Activated gamma-delta T cell treated with anti-CD3 and anti-CD28 coated beads, Interleukin-2, amount 50 U/mL, for 16 hours (primary cell): ENCODE data around the gene FIP1L1.
"Not testable (repeated sequence)": the region's sequence is repeated elsewhere in the genome, so short reads cannot be mapped to it uniquely, and the experiment has no call there.

Source experiments
- DNase-seq: peaks from one replicate; pipeline ENCODE4 v3.0.0-alpha.2; 2020; ENCODE audit warnings: low read depth

Gene FIP1L1

DNA sequence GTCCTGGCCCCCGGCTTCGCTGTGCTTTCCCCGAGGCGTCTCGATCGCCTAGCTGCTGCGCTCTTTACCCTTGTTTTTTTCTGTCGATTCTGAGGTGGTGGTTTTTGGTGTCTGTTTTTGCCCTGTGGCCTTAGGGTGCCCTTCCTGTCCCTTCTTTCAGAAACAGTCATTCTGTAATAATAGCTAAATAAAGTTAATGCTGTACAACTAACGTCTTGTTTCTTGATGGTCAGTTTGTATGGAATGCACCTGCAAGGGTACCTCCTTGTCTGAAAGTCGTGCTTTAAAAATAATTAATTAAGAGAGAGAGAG lies 686 bp downstream of the FIP1L1 start:
- DNase-seq = no peak

DNA sequence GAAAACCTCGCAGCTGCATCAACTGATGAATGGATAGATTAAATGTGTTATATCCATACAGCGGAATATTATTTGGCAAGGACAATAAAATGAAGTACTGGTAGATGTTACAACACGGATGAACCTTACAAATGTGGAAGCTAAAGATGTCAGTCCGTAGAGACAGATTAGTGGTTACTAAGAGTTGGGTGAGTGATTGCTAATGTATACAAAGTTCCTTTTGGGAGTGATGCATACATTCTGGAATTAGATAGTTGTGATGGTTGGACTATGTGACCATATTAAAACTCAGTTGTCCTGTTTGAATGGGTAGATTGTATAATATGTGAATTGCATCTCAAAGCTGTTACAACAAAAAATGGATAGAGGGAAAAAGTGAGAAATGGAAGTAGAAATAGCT lies 2.8 kb downstream of the FIP1L1 start:
- no peak for DNase-seq

DNA sequence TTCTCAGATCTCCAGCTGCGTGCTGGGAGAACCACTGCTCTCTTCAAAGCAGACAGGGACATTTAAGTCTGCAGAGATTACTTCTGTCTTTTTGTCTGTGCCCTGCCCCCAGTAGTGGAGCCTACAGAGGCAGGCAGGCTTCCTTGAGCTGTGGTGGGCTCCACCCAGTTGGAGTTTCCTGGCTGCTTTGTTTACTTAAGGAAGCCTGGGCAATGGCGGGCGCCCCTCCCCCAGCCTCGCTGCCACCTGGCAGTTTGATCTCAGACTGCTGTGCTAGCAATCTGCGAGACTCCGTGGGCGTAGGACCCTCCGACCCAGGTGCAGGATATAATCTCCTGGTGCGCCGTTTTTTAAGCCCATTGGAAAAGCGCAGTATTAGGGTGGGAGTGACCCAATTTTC lies 32.0 kb downstream of the FIP1L1 start:
- not testable (repeated sequence) for DNase-seq

DNA sequence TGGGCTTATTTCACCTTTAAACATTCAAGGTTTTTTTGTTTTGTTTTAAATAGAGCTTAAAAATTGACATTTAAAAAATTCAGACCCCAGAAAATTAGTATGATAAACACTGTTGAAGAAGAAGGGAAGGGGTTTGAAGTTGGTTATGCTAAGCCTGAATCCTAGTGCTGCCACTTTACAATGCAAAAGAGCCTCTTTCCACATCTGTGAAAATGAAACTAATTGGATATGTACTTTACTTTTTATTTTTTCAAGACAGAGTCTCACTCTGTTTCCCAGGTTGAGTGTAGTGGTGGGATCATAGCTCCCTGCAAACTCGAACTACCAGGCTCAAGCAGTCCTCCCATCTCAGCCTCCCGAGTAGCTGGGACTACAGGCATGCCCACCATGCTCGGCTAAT lies 41.8 kb downstream of the FIP1L1 start:
- no peak for DNase-seq

DNA sequence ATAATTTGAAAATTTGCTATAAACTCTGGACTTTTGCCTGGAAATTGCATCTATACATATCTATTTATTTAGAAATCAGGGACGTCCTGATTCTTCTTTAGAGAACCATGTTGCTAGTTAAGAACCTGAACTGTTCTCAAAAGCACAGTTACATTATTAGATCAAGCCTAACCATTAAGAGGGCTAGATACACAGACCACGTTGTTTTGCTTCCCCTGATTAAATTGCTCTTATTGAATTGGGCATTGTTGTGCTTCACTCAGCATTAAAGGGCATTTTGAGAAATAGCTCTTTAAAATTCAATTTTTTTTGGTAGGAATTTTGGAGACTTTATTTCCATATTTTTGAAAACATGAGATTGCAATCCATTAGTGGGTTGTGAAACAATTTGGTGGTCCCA lies 44.4 kb downstream of the FIP1L1 start:
- no peak for DNase-seq

DNA sequence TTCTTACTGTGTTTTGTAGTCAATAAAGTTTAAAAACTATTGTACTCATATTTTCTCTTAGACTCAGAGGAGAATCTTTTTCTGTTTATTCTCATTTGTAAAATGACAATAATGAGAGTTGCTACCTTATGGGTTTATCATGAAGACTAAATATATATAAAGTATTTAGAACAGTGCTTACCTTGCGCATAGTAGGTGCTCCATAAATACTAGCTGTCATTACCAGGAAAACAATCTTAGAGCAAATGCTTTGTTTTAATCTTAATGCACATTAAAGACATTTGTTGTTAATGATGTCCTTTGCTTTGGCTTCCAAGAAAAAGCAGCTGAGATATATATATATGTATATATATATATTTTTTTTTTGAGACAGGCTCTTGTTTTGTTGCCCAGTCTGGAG lies 44.9 kb downstream of the FIP1L1 start:
- no peak for DNase-seq

DNA sequence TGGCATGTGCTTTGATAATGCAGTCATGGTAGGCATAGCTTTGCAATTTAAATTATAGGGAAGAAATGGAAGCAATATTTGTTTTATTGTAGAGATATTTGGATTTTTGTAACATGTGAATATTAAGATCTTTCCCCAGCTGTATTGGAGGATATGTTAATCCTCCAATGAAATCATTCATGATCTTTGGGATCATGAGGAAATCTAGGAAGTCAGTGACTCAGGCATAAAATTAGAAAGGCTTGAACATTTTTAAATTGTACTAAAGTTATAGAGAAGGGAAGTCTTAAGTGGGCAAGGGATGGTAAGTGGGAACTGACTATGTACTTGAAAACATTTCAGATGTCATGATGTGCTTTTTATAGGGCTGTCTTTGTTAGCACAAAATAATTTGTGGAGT lies 46.8 kb downstream of the FIP1L1 start:
- DNase-seq = no peak

DNA sequence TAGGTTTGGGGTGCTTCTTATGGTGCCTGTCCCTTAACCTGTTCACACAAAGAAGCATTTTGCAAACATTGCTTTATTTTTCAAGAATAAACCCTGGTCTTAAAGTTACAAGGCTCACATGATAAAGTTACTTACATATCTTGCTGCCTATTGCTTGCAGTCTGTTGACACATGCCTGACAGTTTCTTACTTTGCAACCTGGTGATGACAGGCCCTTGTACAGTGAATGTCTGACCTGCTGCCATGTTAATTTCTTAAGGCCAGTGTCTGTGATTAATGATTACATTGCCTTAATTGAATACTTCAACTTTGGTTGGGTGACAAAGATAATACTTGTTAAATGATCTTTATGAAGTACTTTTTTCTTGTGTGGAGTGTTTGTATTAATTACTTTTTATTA lies 49.9 kb downstream of the FIP1L1 start:
- no peak for DNase-seq

DNA sequence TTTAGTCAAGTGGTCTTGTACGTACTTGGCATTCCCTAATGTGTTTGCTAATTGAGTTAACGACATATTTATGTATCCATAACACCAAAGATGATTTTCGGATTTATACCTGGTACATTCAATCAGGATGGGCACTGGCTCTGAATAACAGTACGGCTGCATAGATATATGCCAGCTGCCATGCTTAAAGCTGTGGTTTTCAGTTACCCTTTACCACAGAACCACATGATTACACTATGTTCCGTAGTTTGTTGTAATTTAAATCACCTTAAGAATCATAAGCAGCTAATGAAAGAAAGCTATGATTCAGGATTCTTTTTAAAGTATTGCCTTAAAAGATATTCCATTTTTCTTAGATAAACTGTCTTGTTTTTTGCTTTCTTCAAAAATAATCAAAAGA lies 53.6 kb downstream of the FIP1L1 start:
- DNase-seq = no peak

DNA sequence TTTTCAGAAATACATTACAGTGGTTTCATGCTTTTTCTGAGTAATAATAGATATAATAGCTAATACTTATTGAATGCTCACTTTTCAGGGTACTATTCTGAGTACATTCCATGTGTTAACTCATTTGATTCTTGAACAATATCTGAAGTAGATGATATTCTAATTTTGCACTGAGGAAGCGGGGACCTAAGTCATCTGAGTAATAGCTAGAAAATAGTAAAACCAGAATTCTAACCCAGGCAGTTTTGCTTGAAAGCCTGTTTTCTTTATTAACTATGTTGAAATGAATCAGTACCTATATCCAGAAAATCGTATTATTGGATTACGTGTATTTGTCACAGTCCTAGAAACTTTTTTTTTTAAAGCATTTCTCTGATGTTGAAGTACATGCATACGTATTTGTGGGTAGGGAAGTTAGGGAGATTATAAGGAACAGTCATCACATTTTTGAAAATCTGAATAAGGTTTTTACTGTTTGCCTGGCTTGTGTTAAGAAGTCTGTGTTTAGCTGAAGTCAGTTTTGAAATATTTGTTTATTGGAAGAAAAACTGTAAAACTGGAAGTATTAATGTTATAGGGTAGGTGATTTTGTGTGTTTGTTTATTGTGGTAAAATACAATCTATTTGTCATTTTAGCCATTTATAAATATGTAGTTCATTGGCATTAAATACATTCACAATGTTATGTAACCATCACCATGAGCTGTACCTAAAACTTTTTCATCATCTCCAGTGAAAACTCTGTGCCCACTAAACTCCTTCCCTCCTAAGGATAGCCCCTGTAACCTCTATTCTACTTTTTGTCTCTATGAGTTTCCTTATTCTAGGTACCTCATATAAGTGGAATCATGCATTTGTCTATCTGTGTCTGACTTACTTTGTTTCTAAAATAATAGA lies 55.3 kb downstream of the FIP1L1 start:
- no peak for DNase-seq

DNA sequence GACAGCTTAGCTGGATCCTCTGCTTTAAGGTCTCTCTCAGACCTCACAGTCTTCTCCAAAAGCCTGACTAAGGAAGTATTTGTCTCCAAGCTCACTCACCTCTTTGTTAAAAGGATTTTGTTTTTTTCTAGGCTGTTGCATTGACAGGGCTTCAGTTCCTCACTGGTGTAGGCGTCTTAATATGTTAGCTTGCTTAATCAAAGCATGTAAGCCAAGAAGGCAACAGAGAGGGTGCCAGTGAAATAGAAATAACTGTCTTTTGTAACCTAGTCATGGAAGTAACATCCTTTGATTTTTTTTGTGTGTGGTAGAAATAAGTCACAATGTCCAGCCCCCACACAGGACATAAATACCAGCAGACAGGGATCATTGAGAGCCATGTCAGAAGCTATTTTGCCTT lies 58.8 kb downstream of the FIP1L1 start:
- no peak for DNase-seq

DNA sequence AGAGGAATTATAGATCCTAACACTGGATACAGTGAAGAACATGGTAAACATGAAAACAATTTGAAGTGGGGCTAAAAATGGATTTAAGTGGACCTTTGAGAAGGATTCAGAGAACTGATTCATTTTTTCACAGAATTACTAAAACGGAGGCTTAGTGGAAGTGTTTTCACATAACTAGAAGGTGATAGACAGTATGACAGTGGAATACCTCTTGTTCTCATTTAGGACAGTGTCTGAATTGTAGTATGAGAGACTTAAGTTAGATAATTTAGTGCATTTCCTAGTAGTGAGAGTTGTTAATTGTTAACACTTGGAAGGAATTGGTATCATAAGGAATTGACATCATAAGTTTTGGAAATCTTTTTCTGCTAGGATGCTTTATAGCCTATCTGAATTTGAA lies 64.1 kb downstream of the FIP1L1 start:
- DNase-seq = no peak

DNA sequence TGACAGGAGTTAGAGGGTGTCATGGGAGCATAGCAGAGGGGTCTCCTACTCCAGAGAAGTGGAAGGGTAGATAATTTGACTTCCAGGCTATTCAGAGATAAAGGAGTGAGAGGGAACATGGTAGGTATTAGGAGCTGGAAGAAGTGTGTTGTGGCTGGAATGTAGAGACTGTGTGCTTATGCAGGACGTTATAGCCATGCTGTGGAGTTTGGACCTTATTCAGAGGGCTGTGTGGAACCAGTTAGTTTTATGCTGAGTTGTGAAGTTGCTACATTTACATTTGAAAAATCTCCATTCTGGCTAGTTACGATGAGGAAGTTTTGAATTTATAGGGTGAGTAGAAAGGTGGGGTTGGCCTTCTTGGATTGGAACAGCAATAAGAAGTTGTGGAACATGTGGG lies 67.5 kb downstream of the FIP1L1 start:
- DNase-seq = no peak

DNA sequence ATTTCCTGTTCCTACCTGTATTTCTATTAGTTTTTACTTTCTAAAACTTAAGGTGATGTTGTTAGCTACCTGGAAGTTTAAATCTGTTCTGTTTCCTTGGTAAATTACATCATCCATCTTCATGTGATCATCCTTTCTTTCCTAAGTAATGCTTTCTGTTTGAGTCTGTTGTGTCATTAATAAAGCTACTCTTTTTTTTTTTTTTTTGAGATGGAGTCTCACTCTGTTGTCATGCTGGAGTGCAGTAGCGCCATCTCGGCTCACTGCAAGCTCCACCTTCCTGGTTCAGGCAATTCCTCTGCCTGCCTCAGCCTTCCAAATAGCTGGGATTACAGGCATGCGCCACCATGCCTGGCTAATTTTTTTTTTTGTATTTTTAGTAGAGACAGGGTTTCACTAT lies 73.3 kb downstream of the FIP1L1 start:
- DNase-seq = no peak

DNA sequence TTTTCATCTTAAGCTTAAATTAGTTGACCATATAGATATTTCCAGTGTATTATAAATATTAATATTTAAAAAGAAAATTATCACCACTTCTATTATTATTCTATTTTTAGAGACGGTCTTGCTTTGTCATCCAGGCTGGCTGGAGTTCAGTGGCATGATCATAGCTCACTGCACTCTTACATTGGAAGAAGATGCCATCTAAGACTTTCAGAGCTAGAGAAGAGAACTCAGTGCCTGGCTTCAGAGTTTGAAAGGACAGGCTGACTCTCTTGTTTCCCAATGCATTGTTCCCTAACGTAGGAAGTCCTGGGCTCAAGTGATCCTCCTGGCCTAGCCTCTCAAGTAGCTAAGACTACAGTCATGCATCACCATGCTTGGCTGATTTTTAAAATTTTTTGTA lies 75.9 kb downstream of the FIP1L1 start:
- DNase-seq = no peak

DNA sequence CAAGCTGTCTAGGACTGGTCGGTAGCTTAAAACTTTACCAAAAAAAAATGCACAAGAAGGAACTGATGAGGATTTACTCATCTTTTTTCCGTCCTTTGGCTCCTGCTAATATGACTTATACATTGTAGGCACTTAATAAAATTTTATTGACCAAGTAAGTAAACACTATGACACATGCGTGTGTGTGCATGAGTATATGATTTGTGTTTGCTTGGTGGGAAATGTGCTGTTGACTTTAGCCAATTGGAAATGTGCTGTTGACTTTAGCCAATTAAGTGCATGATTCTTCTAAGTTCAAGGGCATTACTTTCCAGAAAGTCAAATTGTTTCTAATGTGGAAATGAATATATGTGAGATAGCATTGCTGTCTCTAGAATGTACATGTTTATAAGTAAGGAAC lies 78.3 kb downstream of the FIP1L1 start:
- no peak for DNase-seq

DNA sequence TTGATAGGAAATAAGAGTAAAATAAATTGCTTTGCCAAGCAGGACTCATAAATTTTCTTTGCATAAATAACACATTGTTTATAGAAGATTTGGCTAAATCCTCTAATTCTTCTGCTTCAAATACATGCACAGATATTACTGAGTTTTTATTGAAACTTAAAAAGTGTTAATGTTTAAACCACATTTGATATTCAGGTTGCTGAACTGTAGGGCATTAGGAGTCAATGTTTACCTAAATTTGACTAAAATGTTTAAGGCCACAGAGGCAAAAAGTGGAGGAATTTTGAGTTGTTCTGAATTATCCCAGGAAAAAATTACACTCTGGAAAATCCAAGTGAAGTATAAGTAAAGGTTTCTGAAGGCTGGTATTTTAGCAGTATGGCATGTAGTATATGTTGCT lies 78.7 kb downstream of the FIP1L1 start:
- no peak for DNase-seq

DNA sequence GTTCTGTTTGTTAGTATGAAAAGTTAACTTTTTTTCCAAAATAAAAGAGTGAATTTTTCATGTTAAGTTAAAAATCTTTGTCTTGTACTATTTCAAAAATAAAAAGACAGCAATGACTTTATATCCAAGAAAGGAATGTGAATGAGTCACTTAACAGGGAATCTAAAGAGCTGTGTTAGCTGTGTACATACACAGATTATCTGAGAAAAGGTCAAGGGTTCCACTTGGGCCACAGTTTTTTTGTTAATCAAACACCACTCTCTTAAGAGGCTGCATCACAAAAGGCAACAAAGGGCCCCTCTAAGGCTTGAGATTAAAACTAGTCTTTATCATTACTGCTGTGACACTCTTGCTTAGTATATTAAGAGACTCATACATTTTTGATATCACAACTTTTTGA lies 82.1 kb downstream of the FIP1L1 start:
- DNase-seq = no peak

DNA sequence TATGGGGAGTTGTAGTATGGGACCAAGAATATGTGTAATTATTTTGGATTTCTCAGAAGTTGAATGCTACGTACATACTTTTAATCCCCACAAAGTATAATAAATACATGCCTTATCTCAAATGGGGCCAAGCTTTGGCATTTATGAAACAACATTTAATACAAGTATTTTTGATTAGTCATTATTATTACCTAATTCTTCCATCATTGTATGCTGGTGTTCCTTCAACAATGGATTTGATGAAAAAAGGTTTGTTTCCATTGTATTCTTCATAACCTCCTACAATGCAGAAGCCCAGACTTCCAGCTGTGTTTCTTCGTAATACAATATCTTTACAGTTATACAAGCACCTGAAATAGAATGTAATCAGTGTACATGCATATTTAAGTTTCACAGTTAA lies 83.8 kb downstream of the FIP1L1 start:
- no peak for DNase-seq

DNA sequence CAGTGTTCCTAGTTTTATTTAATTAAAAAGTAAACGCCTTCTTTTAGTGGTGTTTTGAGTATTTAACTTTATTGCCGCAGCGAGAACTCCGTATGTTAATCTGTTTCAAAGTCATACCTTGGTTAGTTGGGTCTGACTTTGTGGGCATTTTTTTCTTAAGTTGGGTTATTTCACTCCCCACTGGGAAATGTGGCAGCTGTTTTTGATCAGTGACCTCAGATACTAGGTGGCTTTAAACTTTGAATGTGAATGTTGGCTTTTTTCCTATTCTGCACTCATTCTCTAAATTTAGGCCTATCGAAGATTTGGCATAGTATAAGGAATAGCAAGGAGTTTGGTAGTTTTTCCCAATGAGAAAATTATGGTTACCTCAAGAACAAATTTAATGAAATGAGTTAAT lies 85.9 kb downstream of the FIP1L1 start:
- no peak for DNase-seq

DNA sequence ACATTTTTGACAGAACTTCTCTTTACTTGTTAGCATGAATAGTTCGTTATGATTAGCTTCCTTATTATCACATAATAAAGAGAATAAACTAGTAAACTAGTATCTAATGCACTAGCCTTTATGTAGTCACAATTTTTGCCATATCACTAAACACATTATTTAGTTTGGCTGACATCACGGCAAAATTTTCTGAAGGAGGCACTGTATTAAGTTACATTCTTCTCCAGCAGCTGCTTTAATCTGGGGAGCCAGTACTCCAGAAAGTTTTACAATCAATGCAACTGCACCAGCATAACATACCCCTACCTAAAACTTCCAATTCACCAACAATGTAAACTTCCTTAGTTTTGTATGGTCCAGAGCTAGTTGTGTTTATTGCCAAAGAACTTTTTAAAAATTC lies 87.8 kb downstream of the FIP1L1 start:
- DNase-seq = no peak

DNA sequence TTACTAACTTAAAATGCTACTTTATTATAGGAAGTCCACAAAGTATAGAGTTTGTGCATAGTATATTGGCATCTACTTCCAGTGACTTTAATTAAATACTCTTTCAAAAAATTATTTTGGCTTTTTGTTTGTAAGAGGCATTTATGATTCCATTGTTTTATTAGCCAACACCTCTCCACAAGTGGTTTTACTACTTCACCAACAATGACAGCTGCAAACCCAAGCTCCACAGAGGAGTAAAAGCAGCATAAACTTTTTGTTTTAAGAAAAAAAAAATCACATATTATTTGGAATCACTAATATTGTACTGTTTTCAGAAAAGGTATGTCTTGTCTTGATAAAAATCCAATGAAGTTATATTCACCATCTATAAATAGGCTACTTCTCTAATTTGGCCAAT lies 88.5 kb downstream of the FIP1L1 start:
- DNase-seq = no peak

DNA sequence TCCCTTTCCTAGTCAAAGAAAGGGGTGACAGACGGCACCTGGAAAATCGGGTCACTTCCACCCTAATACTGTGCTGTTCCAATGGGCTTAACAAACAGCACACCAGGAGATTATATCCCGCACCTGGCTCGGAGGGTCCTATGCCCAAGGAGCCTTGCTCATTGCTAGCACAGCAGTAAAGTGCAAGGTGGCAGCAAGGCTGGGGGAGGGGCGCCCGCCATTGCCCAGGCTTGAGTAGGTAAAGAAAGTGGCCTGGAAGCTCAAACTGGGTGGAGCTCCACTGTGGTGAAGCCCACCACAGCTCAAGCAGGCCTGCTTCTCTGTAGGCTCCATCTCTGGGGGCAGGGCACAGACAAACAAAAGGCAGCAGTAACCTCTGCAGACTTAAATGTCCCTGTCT lies 89.1 kb downstream of the FIP1L1 start:
- DNase-seq = not testable (repeated sequence)

DNA sequence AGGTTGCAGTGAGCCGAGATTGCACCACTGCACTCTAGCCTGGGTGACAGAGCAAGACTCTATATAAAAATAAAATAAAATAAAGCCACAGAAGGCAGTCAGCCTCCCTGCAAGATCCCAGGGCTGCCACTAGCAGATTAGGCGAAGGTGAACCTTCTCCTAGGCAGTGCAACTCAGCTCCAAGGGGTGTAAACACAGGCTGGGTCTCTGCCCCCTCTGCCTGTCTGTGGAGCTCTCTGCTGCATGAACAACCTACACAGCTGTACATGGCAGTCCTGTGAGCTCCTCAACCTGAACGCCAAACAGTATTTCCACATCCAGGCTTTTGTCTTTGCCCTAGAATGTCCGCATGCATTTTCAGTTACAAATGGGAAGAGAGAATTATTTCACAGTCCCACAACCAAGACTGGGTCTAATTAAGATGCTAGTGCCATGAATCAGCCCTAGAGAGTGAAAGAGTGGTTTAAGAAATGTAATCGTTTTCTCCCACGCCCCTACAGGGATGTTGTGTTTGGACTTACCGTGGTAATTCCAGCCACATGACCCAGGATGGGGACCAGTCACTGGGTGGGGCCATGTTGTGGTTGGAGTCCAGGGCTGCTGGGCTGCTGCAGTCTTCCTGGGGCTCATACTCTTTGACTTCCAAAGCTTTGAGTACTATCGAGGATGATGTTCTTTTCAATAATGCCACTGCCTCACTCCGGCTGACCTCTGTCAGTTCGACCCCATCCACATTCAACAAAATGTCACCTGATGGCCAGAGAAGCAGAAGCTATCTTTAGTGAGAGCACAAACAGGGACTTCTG lies 99.0 kb downstream of the FIP1L1 start:
- DNase-seq = no peak
